ENCODE results near the gene GUCY2C.

GUCY2C gene

DNA sequence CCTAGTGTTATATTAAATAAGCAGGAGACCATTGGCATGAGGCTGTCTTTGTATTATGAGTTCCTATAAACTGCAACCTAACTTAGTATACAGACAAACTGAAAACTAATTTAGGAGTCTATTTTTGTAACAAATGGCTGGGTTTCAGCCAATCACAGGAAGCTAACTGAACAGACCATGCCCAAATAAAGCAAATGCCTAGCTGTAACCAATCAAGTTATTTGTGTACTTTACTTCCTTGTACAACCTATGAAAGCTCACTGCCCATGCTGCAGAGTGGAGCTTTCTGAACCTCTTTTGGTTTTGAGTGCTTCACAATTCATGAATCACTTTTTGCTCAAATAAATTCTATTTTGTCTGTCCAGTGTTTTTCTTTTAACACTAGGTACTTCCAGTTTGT, 41.6 kb downstream of the GUCY2C start:
- DNase-seq (ENCODE audit: low read depth) = no peak
- no peak overlapping the region for H3K4me3 ChIP-seq (ENCODE audit: low read depth, low read length)
- in situ Hi-C loops (cut with HindIII; ENCODE audit: low sequenced_read_pairs) = no loop called here
- TF ChIP-seq, protein P1, sequence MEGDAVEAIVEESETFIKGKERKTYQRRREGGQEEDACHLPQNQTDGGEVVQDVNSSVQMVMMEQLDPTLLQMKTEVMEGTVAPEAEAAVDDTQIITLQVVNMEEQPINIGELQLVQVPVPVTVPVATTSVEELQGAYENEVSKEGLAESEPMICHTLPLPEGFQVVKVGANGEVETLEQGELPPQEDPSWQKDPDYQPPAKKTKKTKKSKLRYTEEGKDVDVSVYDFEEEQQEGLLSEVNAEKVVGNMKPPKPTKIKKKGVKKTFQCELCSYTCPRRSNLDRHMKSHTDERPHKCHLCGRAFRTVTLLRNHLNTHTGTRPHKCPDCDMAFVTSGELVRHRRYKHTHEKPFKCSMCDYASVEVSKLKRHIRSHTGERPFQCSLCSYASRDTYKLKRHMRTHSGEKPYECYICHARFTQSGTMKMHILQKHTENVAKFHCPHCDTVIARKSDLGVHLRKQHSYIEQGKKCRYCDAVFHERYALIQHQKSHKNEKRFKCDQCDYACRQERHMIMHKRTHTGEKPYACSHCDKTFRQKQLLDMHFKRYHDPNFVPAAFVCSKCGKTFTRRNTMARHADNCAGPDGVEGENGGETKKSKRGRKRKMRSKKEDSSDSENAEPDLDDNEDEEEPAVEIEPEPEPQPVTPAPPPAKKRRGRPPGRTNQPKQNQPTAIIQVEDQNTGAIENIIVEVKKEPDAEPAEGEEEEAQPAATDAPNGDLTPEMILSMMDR (IDR thresholded peaks at IDR 0.05; ENCODE audit: low read depth, low read length, missing control alignments) = no peak

GRCh38 chr12:14654416-14654815, 42.0 kb downstream of the GUCY2C start:
- in situ Hi-C loops (cut with HindIII; ENCODE audit: low sequenced_read_pairs) = no loop called here
- no peak for DNase-seq (ENCODE audit: low read depth)
- TF ChIP-seq, protein P1 (IDR thresholded peaks at IDR 0.05; ENCODE audit: low read depth, low read length, missing control alignments) = no peak
- no peak overlapping the region for H3K4me3 ChIP-seq (ENCODE audit: low read depth, low read length)

DNA sequence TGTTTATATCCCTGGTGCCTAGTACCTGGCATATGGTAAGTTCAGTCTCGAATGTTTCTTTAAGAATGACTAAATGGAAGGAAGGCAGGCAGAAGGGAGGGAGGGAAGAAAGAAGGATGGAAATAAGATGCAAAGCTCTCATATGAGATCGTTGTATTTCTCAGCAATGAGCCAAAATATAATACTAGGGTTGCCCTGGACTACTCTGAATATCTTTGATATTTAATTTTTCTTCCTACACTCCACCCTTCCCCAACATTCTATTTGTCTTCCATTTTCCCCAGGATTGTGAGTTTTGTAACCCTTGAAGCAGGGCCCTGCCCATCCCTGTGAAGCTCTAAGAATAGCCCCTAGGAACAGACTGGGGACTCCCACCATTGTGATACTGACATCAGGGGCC, 43.9 kb downstream of the GUCY2C start:
- DNase-seq (ENCODE audit: low read depth) = no peak
- TF ChIP-seq, protein P1 (IDR thresholded peaks at IDR 0.05; ENCODE audit: low read depth, low read length, missing control alignments) = no peak
- no peak overlapping the region for H3K4me3 ChIP-seq (ENCODE audit: low read depth, low read length)
- in situ Hi-C loops (cut with HindIII; ENCODE audit: low sequenced_read_pairs) = no loop called here

DNA sequence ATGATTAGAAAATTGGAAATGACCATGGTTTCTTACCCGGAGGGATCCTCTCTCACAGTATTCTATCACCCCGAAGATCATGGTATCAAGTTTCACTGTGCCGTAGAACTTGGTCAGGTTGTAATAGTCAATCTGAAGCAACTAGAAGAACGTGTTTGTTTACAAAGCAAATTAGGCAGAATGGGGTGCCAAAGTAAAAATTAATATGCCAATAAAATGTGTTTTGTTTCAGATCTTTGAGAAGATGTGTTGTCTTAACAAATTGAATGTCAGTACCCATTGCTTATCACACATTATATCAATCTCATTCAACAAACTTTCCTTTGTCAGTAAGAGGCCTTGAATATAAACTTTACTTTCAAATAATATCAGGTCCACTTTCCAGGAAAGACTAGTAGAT, 45.0 kb downstream of the GUCY2C start:
- TF ChIP-seq, protein P1 (IDR thresholded peaks at IDR 0.05; ENCODE audit: low read depth, low read length, missing control alignments) = no peak
- in situ Hi-C loops (cut with HindIII; ENCODE audit: low sequenced_read_pairs) = no loop called here
- no peak overlapping the region for H3K4me3 ChIP-seq (ENCODE audit: low read depth, low read length)
- no peak for DNase-seq (ENCODE audit: low read depth)

GRCh38 chr12:14650789-14651188, 45.6 kb downstream of the GUCY2C start:
- no peak for DNase-seq (ENCODE audit: low read depth)
- H3K4me3 ChIP-seq (ENCODE audit: low read depth, low read length) = no peak overlapping the region
- TF ChIP-seq, protein P1 (IDR thresholded peaks at IDR 0.05; ENCODE audit: low read depth, low read length, missing control alignments) = no peak
- in situ Hi-C loops (cut with HindIII; ENCODE audit: low sequenced_read_pairs) = no loop called here

DNA sequence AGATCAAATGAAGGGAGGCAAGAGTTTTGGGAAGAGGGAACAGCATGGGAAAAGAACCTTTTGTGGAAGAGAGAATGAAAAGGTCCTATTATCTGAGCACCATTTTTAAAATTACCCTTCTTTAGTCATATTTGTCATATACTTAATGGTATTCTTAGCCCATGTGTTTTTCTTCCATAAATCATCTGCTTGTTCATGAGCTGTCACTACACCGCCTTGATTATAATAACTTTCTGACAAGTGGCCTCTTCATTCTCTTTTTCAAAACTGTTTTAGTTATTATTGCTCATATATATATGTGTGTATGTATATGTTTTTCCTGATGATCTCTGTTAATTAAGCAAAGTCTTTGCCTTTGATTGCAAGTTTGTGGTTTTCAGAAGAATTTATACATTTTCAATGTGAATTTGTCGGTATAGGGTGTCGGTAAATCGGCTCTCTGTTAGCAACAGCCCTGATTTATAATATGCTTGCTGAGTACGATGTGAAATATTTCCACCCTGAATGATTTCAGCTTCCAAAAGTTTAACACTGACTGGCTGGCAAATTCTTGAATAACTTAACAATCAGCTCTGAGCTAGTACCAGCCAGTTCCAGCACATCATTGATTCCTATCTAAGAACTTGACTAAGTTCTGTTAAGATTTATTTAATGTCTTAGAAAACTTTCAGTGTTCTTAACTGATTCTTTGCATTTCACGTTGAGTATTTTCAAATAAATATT, 49.2 kb downstream of the GUCY2C start:
- DNase-seq (ENCODE audit: low read depth) = no peak
- TF ChIP-seq, protein P1 (IDR thresholded peaks at IDR 0.05; ENCODE audit: low read depth, low read length, missing control alignments) = no peak
- in situ Hi-C loops (cut with HindIII; ENCODE audit: low sequenced_read_pairs) = no loop called here

More for the DNA sequence above, 49.2 kb downstream of the GUCY2C start:
- H3K4me3 ChIP-seq (ENCODE audit: low read depth, low read length) = no peak overlapping the region

All from astrocyte of the cerebellum (primary cell).